NCI-H774 (cell line): Measurements from ENCODE around the gene EMILIN2.
A peak's percentile ranks its signal among the peaks of the same experiment; 100 is the strongest.
"Not testable (repeated sequence)": the region's sequence is repeated elsewhere in the genome, so short reads cannot be mapped to it uniquely, and the experiment has no call there.

Experiments
- DNase-seq: peaks from one replicate; lab custom pipeline; 2025; lab: John Stamatoyannopoulos, UW

EMILIN2 gene

GRCh38 chr18:2915486-2915885 is 68.7 kb downstream of the EMILIN2 start:
- DNase-seq, result not testable (repeated sequence)

DNA sequence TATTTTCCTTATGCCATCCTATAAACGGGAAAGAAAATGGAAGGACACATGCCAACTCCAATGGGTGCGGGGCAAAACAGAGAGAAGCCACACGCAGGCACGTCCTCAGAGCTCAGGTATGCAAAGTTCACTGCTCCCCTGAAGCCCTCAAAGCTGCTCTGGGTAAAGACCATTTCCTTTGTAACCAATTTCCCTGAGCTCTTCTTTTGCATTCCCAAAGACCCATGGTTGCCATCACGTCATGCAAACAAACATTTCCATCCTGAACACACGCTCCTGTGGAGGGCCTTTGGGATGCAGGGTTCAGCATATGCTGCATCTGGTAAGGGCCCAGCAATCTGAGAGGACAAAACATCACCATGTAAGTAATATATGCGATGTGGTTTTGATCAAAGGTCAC is 69.4 kb downstream of the EMILIN2 start:
- no peak for DNase-seq

DNA sequence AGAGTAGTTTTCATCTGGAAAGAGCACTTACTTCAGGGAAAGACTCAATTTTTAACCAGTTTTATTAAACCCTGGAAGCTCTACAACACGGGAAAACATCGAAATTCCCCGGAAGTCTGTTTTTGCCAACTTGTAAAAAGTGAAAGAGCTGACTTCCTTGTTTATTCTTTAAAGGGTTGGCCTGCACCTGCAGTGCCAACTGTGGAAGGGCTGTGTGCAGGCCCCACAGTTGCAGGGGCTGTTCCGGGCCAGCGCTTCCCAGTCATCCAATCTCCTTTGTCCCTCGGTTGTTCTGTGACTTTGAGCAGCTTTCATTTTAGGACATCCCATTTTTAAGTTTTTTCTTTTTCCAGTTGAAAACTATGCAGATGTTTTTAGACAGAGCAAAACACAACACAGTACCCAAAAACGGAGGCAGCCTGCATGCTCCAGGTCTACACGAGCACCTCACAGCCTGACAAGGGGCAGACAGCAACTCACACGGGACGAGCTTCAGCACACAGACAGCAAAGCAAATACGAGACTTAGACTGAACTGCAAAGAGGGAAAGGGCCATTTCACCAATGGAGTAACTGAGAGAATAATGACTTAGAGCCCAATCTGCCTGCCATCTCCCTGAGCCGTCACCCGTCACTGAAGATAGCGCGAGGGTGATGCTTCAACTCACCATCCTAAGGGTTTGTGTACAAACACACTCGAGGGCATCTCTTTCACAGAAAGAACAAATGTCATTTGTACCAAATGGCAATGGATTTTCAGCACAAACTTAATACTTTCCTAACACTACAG is 70.6 kb downstream of the EMILIN2 start:
- no peak for DNase-seq

DNA sequence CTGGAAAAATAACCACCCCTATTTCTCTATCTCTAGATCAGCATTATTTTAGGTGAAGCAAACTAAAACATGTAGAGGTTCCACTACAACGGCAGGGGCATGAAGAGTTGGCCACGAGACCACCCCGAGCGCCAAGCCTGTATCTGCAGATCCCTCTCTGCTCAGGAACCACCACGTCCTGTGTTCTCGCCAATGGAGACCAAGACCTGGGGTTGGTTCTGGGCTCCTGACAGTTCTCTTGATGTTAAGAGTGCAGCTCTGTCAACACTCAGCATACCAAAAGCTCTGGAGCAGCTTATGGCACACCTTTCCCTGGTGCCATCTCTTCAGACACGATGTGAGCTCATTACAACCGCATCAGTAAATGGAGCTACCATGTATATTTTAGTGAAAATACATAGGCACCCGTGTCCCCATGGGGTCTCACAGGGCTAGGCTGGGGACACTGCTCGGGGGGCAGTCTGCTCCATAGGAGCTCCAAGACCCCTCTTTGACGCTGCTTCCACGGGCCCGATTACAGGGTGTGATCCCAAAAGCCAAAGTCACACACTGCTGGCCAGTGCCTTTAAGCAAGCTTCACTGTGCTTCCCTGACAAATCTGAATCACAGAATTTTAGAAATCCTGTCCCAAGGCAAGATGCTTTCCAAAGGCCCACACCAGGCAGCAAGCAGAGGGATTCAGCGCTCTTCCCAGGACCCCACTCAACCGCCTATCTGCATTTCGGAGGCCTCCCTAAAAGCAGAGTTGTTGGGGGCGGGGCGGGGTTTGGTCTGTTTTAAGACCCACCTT is 72.2 kb downstream of the EMILIN2 start:
- DNase-seq, result no peak

DNA sequence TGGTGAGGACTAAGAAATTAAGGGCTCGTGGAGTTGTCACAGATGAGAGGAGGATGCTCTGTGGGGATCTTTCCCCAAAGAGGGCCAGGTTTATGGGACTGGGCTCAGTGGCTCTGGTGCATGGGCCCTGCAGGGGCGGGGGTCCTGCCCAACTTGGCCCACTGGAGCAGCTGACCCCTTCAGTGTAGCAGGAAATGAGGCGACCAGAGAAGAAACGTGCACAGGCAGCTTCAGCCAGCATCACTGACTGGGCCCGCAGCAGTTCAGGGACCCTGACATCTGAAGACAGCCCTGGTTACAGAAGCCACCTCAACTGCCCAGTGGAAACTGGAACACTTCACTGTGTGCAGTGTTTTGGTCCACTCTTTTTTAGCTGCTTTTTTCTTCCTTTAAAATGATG is 72.8 kb downstream of the EMILIN2 start:
- DNase-seq, result no peak

DNA sequence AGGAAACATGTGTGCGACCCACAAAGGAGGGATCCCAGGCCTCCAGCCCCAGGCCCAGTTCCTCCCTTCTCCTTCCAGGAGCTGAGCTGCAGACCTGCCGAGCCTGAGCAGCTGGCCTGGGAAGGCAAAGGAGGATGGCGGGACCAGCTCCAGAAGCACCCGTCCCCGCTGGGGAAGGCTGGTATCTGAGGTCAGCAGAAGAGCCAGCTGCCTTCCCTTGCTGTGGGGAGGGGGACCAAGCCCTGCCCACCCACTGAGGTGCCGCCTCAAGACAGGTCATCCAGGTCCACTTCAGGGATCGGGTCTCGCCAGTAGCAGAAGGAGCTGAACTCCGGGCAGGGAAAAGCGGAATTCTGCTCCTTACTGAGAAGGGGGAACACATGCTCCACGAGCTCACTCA is 73.2 kb downstream of the EMILIN2 start:
- no peak for DNase-seq

DNA sequence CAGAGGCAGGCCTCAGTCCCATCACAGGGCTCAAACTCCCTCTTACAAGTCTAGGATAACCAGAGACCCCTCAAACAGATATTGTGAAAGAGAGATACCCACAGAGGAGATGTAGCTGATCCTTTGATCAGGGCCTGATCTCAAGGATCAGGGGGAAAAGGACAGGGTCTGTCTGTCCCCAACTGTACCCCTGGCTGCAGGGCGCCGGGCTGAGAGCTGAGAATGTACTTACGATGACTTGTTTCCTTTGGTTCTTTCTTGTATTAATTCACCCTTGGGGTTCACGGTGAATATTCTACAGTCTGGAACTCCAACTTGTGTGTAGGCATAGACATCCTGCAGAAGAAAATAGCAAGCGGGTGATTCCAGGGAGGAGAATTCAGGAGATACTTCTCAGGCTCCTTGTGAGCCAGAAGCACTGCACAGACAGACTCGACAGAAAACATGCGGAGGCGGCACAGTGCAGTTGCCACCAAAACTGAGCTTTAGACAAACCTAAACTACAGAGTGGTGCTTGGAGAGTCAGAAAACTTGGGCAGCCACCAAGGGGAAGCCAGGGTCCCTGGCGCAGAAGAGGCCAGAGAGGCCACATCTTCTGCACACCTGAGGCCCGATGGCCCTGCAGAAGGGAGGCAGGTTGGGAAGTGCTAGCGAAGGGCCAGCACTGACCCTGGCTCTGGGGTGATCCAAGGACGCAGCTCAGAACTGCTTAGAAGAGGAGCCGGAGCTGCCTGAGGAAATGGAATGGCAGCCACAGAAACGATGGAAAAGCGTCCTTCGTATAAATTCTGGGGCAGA is 73.9 kb downstream of the EMILIN2 start:
- DNase-seq, result no peak

- no peak for DNase-seq
These were observed 75.0 kb downstream of the EMILIN2 start for GRCh38 chr18:2921778-2922177.

- no peak for DNase-seq
These were observed 76.7 kb downstream of the EMILIN2 start for GRCh38 chr18:2923464-2923863.

DNA sequence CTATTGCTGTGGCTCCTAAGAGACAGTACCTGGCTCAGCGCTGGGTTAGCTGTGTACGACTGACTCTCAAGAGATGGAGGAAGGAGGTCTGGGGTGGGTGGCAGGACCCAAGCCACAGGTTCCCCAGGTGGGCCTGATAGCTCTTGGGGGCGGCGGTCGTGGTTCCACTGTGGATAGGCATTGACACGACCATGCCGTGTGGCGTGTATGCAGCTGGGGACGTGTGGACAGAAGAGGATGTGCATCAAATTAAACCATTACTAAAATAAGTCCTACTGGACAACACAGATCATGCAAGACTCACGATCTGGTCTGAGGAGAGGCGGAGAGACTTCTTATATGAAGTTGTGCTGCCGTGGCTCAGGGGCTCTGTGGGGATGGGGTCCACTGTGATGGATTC is 78.1 kb downstream of the EMILIN2 start:
- no peak for DNase-seq

DNA sequence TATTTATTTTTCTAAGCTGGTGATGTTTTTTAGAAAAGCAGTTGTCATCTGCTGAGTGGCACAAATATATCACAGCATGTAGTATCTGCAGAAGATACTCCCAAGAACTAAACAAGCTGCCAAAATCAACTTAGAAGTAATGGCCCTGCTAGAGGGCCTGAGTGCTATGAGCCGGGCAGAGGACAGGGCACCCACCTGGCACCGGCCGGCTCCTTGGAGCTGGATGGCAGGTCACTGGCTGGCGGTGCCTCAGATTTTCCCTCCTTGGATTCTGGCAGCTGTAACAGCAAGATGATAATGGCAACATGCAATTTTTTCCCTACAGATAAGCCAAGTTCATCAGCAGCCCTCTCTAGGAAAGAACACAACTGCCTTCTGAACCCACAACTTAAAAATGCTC is 79.7 kb downstream of the EMILIN2 start:
- no peak for DNase-seq

- DNase-seq, result no peak
These were observed 80.9 kb downstream of the EMILIN2 start for GRCh38 chr18:2927745-2928144.

- DNase-seq, result peak; percentile 38
These were observed 85.7 kb downstream of the EMILIN2 start for GRCh38 chr18:2932247-2933181.

- DNase-seq, result no peak
These were observed 87.2 kb downstream of the EMILIN2 start for GRCh38 chr18:2933995-2934394.

GRCh38 chr18:2935438-2936192 is 88.8 kb downstream of the EMILIN2 start:
- DNase-seq, result no peak

DNA sequence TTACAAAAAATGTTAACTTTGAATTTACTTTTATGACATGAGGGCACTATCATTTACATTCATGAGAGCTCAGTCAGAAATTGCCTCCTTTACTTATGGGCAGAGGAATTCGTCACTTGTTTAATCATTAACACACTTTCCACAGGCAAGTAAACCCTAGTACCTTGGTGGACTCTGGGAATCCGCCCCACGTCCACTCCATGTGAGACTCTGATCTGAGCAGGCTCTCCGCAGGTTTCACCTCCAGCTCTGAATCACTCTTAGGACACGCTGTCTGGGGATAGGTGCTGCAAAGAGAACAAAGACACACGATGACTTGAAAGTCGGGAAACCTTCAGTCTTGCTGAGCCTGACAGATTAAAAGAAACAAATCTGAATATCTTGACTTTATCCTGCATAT is 92.5 kb downstream of the EMILIN2 start:
- no peak for DNase-seq

GRCh38 chr18:2948038-2948437 is 101.2 kb downstream of the EMILIN2 start:
- no peak for DNase-seq

DNA sequence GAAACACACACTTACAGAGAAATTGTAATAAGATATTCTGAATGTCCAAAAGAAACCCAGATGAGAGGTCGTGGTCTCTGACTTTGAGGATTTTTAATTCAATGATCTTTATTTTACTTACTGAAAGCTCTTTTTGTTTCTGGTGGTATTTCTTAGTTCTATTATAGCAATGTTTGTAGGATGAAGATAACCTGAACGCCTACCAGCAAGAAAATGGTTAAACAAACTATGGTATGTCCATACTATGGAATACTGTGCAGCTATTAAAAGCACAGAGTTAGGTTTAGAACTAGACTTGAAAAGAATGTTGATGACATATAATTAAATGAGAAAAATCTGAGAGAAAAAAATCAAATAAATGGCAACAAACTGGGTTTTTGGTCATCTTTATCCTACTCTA is 105.8 kb downstream of the EMILIN2 start:
- DNase-seq, result no peak

- DNase-seq, result no peak
These were observed 107.3 kb downstream of the EMILIN2 start for GRCh38 chr18:2953935-2954653.
